Stomach (tissue), 4 donors: ENCODE results near the gene ERN1.

Source experiments
- CTCF ChIP-seq, 7 experiments: fragments of 450-650 bp in 4 of 7; fragments of 200-600 bp in 3 of 7; sonication (generic) in 3 of 7; IDR thresholded peaks; one replicate each; pipeline ENCODE4 v1.5.1; 2016 to 2019; ENCODE audit warnings: antibody characterized with exemption in 7 of 7, control low read depth in 2 of 7, mild to moderate bottlenecking in 1 of 7
- EP300 ChIP-seq: sonication (generic); formaldehyde crosslinking; IDR thresholded peaks from one replicate; pipeline ENCODE4 v1.6.1; 2017; ENCODE audit warnings: antibody characterized with exemption
- POLR2A ChIP-seq, 4 donors: fragments of 450-650 bp; IDR thresholded peaks; one replicate each; pipeline ENCODE4 v1.6.1; 2016; ENCODE audit warnings: antibody characterized with exemption in 4 of 4, control low read depth in 2 of 4, mild to moderate bottlenecking in 1 of 4, moderate library complexity in 1 of 4
- POLR2AphosphoS5 ChIP-seq, 3 donors: sonication (generic); formaldehyde crosslinking; IDR thresholded peaks; one replicate each; pipeline ENCODE4 v1.6.1; 2016; ENCODE audit warnings: antibody characterized with exemption in 3 of 3

GRCh38 chr17:64084940-64085649 is 44.8 kb downstream of the ERN1 start:
- TF ChIP-seq CTCF (IDR thresholded peaks at IDR 0.05) (no peak), EP300 (no peak), POLR2AphosphoS5 (IDR thresholded peaks at IDR 0.05) (no peak), POLR2A (IDR thresholded peaks at IDR 0.05) (no peak)
